ENCODE results near the gene PROM1. TPM values are rescaled to one million over a fixed set of nuclear protein-coding genes. Genes with fewer than 3 reads are reported as not detected.

PROM1 gene
- total and polyA plus RNA-seq, 7 donors, result 0.16 to 1.5 (median 0.84) TPM

DNA sequence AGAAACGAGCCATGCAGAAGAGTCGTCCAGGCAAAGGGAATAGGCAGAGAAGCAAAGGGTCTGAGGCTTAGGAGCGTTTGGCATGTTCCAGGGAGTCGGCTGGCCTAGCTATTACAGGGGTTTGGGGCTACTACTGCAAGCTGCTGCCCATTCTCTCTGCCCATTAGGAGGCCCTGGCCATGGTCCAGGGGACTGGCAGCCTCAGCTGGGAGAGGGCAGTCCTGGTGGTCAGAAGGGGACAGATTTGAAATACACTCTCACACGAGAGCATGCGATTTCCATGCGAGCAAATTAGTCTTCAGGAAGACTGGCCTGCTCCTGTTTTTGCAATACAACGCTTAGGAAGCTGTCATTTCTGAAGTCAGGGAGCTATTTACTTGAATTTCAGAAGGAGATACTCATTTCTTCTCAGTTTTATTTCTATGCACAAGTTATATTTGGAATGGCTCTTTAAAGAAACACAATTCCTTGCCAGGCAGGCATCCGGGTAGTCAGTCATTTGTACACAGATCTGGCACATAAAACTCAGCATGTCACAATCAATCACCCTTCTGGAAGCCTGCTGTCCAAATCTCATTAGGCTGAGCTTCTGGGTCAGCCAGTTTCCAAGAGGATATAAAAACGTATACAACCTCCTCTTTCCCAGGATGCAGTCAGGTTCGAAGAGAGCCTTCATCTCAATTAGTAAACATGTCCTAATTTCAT, 27.0 kb downstream of the PROM1 start:
- TF ChIP-seq, protein P1, sequence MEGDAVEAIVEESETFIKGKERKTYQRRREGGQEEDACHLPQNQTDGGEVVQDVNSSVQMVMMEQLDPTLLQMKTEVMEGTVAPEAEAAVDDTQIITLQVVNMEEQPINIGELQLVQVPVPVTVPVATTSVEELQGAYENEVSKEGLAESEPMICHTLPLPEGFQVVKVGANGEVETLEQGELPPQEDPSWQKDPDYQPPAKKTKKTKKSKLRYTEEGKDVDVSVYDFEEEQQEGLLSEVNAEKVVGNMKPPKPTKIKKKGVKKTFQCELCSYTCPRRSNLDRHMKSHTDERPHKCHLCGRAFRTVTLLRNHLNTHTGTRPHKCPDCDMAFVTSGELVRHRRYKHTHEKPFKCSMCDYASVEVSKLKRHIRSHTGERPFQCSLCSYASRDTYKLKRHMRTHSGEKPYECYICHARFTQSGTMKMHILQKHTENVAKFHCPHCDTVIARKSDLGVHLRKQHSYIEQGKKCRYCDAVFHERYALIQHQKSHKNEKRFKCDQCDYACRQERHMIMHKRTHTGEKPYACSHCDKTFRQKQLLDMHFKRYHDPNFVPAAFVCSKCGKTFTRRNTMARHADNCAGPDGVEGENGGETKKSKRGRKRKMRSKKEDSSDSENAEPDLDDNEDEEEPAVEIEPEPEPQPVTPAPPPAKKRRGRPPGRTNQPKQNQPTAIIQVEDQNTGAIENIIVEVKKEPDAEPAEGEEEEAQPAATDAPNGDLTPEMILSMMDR (IDR thresholded peaks at IDR 0.05), result no peak
- 8 to 20% (median 14%) methylated on average over 11 of the region's 11 CpGs for WGBS, 3 donors
- H3K9me3 ChIP-seq, result no peaks in the 10 kb centered on the region
- DNase-seq (peak; percentile 31 to 61), ATAC-seq (peak; percentile 81 to 95 (median 86))
- intact Hi-C loops (cut with DNase I), result no loop called here
- no peaks in the 10 kb centered on the region for H3K27me3 ChIP-seq (ENCODE audit: insufficient read depth in 3 of 3, low read length in 2 of 3)
- peak overlapping the region; percentile 31 for H3K4me3 ChIP-seq
- H3K36me3 ChIP-seq (ENCODE audit: insufficient read depth in 1 of 2, low read depth in 1 of 2), result no peaks in the 10 kb centered on the region
- peaks cover 16% of the 10 kb centered on the region for H3K4me1 ChIP-seq
- peak overlapping the region; percentile 18 for H3K27ac ChIP-seq

DNA sequence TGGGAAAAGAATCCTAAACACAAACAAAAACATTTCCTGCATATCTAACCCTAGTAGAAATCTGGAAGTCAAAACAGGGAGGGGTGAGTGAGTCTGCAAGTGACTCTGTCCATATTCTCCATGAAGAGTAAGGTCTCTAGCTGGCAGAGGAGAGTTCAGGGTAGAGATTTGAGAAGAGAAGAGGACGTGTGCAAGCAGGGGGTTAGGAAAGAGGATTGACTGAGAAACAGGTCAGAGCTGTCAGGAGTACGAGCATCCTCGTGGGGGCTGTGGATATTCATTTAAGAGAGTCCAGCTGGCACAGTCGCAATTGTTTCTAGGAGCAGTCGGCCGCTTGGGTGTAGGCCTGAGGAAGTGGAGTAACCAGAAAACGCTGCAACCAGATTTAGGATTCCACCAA, 27.9 kb downstream of the PROM1 start:
- ATAC-seq, result peak in 2 of 4 donors; percentile 32 to 51
- intact Hi-C loops (cut with DNase I), result no loop called here
- H3K27ac ChIP-seq, result peak overlapping the region; percentile 18
- peaks cover 16% of the 10 kb centered on the region for H3K4me1 ChIP-seq
- H3K27me3 ChIP-seq (ENCODE audit: insufficient read depth in 3 of 3, low read length in 2 of 3), result no peaks in the 10 kb centered on the region
- H3K4me3 ChIP-seq, result no peak overlapping the region
- no peaks in the 10 kb centered on the region for H3K9me3 ChIP-seq
- no peak for DNase-seq
- H3K36me3 ChIP-seq (ENCODE audit: insufficient read depth in 1 of 2, low read depth in 1 of 2), result no peaks in the 10 kb centered on the region
- TF ChIP-seq, protein P1 (IDR thresholded peaks at IDR 0.05), result no peak
- 9 to 32% (median 11%) methylated on average over 7 of the region's 7 CpGs for WGBS, 3 donors

DNA sequence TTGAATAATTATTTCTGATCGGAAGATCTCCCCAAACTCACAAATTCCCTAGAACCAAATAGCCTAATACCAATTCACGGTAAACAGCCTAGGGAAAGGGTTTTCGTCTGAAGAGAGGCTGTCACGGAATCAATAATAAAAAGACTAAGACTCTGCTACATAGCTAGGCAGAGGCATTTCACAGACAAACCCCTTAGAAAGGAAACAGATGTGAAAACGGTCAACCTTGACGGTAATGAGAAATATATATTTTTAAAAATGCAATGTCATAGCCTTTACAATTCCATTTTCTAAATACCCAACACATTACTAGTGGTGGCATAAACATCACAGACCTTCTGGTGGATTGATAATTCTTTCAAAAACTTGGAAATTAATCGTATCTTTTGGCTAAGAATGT, 28.4 kb downstream of the PROM1 start:
- H3K4me3 ChIP-seq, result no peak overlapping the region
- ATAC-seq (no peak), DNase-seq (no peak)
- no peaks in the 10 kb centered on the region for H3K36me3 ChIP-seq (ENCODE audit: insufficient read depth in 1 of 2, low read depth in 1 of 2)
- H3K4me1 ChIP-seq, result peaks cover 16% of the 10 kb centered on the region
- no peaks in the 10 kb centered on the region for H3K9me3 ChIP-seq
- TF ChIP-seq, protein P1 (IDR thresholded peaks at IDR 0.05), result no peak
- 63 to 65% (median 64%) methylated on average over 7 of the region's 7 CpGs for WGBS, 3 donors
- no peak overlapping the region for H3K27ac ChIP-seq
- no peaks in the 10 kb centered on the region for H3K27me3 ChIP-seq (ENCODE audit: insufficient read depth in 3 of 3, low read length in 2 of 3)
- intact Hi-C loops (cut with DNase I), result no loop called here

DNA sequence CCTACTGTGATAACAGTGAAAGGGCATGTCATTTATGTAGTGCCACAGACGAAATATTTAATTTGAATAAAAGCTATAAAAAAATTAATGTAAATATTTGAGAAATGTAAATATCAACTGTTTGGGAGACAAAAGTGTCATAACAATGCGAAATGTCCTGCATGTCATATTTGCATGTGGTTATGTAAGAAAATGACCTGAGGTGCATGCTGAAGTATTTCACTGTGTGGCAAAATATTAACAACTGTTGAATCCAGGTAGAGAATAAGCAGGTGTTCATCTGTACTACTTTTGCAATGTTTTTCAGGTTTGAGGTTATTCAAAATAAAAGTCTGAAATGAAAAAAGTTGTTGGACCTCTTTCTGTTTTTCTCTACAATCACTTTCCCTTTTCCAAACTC, 30.9 kb downstream of the PROM1 start:
- DNase-seq (no peak), ATAC-seq (no peak)
- Histone ChIP-seq H3K4me3 (no peak overlapping the region), H3K27me3 (ENCODE audit: insufficient read depth in 3 of 3, low read length in 2 of 3) (no peaks in the 10 kb centered on the region), H3K9me3 (no peaks in the 10 kb centered on the region), H3K4me1 (peaks cover 16% of the 10 kb centered on the region), H3K27ac (no peak overlapping the region), H3K36me3 (ENCODE audit: insufficient read depth in 1 of 2, low read depth in 1 of 2) (no peaks in the 10 kb centered on the region)
- intact Hi-C loops (cut with DNase I), result no loop called here
- 93 to 98% (median 94%) methylated on average over 2 of the region's 2 CpGs for WGBS, 3 donors
- TF ChIP-seq, protein P1 (IDR thresholded peaks at IDR 0.05), result no peak

DNA sequence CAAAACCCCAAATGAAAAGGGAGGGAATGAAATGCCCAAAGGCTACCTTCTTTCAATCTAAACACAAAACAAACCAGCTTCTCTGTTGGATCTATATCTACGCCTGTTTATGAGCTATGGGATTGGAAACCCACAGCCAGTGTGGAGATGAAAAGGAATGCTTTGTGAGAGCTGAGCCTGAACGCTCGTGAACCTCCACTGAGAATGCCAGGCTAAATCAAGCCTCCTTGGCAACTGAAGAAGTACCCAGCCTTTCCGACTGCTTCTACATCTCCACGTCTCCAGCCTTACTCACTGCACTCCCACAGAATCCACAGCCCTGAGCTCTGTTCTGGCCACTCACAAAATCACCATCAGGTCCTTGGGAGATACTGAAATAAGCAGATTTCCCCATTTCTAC, 31.8 kb downstream of the PROM1 start:
- H3K4me1 ChIP-seq, result peaks cover 11% of the 10 kb centered on the region
- no peak overlapping the region for H3K4me3 ChIP-seq
- TF ChIP-seq, protein P1 (IDR thresholded peaks at IDR 0.05), result no peak
- H3K27ac ChIP-seq, result no peak overlapping the region
- no peaks in the 10 kb centered on the region for H3K27me3 ChIP-seq (ENCODE audit: insufficient read depth in 3 of 3, low read length in 2 of 3)
- H3K9me3 ChIP-seq, result no peaks in the 10 kb centered on the region
- intact Hi-C loops (cut with DNase I), result no loop called here
- WGBS, 3 donors, result 30 to 56% (median 51%) methylated on average over 5 of the region's 5 CpGs
- H3K36me3 ChIP-seq (ENCODE audit: insufficient read depth in 1 of 2, low read depth in 1 of 2), result no peaks in the 10 kb centered on the region
- peak in 1 of 4 donors; percentile 33 for ATAC-seq
- DNase-seq, result no peak
